GM19324 (cell line): ENCODE data around the gene PSAPL1.

ENCODE experiments used
- ATAC-seq: cut with Tn5 transposase; IDR thresholded peaks from one replicate; pipeline ENCODE4 v1.9.1; 2021; ENCODE audit warnings: mild to moderate bottlenecking, moderate library complexity; ENCODE audit not compliant: unreplicated experiment, low FRiP score

PSAPL1 gene

DNA sequence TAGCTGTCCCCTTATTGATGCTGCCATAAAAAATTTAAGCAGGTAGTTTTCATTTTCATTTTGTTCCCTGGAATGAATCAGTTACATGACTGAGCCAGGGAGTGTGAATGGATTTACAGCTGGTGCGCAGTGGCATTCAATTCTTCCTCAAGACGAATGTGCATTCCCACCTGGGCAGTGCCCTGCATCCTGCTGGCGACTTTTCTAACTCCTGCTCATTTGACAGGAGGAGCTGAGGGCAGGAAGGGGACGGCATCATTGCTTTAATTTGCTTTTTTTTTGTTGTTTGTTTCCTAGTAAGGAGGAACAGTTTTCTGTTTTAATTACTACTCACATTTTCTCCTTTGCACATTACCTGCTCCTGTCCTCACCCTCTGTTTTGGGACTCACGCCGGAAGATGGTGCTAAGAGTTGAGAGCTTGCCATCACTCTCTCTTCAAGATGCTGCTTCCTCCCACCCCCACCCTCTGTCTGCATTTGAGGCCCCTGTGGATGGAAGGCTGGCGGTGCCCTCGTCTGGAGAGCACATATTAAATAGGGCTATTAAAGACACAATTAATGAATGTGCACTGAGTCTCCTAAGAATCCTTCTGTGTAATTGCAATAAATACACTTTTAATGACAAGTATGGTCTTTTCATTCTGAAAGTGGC, 35.8 kb downstream of the PSAPL1 start:
- ATAC-seq = no peak

DNA sequence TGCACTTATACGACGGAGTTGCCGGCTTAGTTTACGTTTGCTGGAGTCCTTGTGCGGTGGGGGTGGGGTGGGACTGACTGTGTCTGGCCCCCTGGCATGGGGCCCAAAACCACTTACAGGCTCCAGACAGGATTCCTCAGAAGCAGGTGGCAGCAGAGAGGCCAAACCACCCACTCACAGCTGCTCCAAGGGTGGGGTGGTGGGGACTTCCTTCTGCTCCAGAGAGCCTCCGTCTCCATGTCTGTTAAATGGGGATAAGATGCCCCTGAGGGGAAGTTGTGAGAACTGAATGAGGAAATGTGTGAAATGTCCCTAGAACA, 36.7 kb downstream of the PSAPL1 start:
- no peak for ATAC-seq

DNA sequence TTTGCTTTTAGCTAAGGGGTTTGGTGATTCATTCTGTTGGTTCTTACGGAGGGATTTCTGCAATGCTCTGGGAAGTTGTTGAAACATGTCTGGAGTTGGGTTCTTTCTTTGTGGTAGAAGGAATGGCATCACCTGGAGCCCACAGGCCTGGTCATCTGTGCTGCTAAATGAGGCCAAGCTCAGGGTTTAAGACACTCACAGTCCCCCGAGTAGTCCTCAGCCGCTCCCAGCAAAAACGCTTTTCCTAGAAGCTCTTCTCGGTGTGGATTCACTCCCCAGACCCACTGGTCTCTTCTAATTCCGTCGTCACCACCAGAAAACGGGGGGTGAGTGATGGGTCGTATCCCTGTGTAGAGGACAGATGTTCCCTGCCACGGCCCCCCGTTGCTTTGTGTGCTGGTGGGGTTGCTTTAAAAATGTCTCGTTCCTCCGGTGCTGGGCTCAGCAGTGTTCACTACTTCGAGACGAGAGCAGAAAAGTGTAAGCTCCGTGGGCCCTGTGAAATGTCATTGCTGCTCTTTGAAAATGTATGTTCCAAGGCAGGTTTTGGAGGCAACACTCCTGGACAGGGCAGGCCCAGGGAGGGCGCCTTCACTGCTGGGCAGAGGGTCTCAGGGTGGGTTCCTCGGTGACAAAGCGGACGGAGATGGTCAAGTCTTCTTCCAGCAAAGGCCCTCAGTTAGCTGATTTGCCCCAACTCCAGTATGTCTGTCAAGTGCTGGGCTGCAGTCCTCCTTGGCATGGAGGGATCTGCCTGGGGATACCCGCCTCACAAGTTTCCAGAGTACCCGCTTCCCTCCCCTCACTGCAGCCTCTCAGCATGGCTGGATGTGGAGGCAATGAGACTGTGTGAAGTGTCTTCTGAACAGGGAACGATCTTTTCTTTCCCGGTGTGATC, 37.3 kb downstream of the PSAPL1 start:
- ATAC-seq = no peak

DNA sequence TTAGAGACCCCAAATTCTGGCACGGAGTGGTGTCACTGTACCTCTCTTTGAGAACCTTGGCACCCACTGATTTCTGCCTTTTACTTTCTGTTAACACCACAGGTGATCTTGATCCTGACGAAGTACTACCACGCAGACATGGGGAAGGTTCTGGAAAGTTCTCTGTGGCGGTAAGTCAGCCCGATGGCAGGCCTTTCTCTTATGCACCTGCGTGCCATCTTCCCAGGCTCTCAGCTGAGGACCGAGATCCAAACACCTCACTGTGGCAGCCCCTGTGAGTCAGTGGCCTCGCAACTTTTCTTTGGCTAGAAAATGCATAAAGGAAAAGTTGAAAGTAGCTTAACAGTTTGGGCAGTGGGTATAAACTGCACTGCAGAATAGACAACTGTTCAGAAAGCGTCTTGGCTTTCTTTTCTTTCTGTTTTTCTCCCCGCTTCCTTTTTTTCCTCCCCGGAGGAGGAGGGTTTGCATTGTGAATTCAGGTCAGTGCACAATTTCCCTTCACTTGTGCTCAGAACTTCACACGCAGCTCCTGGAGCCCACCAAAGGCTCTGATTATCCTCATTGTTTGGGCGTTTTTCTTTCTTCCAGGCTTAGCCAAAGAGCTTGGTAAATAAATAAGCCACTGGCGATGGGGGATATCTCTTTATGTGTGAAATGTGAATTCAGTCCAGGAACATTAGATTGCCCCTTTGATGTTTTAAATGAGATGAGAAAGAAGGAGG, 38.4 kb downstream of the PSAPL1 start:
- ATAC-seq = no peak

DNA sequence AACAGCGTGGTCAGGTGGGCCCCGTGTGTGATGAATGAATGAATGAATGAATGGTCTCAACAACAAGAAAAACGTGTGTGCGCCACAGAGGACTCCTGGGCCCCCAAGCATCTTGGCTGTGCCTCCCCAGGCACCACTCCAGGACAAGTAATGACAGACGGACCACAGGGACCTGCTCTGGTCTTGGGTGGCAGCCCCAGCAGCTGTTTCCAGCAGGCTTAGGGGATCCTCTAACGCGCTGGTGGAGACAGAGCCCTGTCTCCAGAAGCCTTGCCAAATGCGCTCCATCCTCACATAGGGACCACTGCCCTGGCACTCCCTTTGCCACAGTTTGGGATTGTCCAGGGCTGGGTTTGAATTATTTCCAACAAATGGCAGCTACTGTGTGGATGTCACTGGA, 39.1 kb downstream of the PSAPL1 start:
- ATAC-seq = no peak

DNA sequence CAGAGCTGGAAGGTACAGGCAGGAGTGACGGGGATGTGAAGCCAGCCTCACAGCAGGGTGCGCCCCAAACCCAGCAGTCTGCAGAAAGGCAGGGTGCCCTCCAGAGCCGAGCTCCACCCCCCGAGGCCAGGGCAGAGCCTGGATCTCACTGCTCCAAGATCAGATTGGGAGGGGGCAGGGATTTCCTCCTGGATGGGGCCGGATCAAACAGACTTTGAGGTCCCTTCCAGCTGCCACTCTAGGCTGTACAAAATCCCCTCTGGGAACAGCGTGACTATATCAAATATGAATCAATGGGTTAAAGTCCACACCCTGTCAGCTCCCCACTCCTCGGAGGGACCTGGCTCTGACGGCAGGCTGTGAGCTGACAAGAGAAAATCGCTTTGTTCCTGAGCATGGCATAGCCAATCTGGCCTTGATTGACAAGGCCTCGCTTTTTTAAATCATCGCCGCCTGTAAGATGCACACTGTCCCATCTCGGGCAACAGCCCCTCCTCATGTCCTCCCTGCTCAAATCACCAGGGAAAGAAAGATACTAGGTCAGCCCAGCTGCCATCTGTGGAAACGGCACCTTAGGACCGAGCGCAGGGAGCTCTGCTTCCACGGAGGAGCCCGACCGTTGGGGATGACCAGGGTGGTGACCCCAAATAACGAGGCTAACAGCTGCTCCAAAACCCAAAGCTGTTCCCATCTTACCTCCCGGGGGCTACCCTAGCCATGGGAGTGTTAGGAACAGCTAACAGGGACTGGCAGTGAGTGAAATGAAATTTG, 39.9 kb downstream of the PSAPL1 start:
- ATAC-seq = no peak

DNA sequence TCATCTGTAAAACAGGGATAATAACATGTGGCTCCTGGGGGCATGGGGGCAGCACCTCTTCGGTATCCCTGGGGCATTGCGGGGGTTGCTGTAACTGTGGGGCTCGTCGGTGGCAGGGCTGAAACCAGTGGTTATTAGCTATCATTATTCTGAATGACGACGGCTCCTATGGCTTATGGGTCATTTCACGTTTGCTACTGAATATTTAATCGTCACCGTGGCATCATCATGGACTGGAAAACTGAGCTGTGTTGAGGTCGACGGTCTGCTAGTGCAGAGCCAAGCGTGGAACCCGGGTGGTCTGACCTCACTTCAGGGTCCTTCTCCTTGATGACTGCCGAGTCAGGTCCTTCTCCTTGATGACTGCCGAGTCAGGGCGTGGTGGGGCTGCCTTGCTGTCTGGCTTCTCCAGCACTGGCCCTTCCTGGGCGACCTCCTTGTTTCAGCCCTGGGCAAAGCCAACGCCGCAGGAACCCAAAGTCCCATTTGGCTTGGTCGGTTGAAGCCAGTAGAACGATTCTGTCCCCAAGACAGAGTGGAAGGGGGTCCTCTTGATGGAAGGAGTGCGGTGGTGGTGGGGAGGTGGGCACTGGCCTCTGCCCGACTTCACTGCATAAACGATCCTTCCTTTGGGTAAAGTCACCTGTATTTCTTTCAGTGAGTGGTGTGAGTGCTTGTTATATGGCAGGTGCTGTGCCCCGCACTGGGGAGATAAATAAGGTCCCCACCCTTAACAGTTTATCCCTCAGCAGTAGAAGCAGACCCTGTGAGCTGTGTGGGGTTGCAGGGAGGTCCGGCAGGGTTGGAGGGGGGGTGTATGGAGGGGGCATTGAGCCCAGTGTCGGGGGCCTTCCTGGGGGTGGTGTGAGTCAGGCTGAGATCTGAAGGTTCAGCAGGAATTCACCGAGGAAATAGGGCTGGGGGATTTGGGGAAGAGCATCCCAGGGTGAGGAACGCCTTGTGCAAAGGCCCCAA, 40.8 kb downstream of the PSAPL1 start:
- no peak for ATAC-seq

DNA sequence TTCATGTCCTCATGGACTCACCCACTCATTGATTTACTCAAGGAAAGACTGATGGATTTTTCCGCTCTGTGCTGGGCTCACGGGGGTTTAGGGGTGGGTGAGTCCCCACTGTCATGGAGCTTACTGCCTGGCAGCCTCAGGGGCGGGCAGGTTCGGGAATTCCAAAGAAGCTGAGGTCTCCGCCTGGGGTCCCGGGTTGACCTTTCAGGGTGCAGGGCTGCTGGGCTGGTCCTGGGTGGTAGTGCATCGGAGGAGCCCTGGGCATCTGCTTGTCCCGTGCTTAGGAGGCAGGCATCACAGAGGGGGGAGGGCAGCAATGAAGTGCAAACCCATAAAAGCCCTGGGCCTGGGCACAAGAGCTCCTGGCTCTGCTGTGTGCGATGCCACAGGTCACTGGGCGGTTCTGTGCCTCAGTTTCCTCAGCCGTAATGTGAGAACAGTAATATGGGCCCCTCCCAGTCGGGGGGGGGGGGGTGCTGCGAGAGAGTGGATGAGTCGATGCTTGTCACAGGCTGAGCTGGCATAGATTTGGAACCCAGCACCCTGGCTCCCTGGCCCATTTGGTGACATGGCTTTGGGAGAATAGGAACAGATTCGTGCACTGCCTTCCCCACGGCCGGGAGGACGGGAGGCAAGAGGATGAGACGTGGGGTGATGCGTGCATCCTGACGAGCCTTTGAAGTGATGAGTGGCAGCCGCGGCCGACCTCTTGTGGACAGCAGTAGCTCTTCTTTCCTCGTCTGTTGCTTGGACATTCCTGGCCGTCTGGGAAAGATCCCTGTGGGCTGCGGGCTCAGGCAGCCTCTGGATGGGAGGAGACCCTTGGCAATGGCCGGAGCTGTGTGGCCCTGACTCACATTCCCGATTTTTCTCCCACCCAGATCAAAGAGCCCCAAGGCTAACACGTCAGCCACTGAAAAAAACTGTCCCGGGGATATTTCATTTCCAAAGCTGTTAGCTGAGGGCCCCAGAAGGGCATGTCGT, 42.0 kb downstream of the PSAPL1 start:
- no peak for ATAC-seq

DNA sequence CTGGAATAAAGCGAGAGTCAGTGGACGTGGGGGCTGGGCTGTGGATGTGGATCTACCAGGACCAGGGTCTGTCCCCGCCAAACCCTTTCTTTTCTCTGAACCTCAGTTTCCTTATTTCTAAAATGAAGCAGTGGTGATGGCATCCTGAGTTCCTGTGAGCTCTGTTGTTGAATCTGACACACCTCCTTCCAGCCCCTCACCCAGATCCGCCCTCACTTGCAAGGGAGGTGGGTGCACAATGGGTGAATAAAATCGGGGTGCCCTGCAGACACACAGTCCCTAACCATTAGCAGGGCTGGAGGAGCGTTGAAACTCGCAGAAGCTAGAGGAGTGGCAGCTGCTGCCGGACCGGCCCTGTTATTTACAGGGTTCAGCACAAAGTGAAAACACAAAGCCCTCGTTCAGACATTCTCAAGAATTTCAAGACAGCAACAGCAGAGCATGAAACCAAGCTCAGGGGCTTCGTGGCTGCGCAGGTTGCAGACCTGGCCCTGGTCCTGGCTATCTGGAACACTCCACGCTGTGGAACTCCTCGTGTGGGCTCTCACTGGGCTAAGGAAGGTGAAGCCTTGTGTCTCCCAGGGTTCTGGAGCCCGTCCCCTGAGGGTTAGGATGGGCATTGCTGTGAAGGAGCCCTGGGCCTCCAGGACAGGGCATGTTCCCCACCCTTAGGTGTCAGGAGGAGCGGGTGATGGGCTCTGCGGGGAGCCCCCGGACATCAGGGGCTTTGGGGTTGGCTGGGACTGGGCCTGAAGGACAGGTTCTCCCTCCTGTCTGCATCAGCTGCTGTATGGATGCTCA, 42.9 kb downstream of the PSAPL1 start:
- ATAC-seq = no peak

DNA sequence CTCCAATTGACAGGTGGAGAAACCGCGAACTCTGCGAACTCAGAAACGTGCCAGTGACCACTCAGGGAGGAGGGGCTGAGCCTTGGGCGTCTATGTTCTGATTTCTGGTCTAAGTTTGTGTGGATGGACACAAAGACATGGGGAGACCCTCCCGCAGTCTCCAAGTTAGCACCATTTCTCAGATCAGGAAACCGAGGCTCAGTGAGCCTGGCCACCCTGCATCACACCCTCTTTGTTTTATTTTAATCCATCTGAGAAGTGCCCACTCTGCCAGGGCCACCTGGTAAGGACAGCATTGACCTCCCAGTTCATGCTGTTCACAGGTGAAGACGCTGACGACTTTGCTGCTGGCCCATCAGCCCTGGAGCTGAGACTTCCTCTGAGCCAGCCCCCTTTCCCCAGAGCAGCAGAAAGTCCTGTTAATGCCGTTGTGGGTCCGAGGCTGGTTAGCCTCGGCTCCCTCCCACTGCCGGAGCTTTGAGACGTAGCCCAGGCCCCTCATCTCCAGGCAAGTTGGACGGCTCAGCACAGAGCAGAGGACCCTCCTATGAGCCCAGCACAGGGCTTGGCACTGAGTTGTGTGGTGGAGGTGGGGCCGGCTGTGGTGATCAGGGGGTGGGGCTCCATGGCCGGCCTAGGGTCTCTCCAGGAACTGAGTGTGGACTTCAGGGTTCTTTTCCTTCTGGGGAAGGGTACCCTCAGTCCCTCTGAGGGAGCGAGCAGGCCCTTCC, 43.7 kb downstream of the PSAPL1 start:
- no peak for ATAC-seq

DNA sequence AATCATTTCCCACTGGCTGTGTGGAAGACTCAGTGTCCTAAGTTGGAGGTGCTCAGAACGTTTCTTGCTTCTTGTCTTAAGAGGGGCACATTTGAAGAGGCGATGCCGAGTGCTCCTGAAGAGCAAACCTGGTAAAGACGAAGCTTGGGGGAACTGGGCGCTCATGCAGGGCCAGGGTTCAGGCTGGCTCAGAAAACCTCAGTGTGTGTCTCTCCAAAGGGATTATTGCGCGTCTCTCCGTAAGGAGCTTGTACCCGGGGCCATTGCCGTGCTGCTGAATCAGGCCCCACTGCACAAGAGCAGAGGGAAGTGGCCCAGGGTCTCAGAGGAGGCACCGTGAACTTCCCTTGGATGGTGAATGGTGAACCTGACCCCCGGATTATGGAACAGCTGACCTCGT, 44.4 kb downstream of the PSAPL1 start:
- no peak for ATAC-seq

DNA sequence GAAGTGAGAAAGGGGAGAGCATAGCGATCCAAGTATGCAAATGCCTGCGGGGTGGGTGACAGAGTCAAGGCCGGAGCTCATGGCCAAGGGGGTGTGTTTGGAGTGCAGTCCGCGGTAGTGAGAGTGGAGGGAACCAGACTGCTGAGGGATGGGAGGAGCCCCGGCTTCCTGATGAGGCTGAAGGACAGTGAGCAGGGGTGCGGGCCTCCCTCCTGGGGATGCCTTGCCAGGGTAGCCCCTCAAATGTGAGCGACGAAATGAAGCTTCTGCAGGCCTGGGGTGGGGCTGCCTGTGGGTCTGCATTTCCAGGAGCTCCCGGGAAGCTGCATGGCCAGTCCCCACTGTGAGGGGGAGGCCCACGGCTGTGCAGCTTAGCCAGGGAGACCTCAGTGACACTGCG, 45.0 kb downstream of the PSAPL1 start:
- ATAC-seq = no peak

DNA sequence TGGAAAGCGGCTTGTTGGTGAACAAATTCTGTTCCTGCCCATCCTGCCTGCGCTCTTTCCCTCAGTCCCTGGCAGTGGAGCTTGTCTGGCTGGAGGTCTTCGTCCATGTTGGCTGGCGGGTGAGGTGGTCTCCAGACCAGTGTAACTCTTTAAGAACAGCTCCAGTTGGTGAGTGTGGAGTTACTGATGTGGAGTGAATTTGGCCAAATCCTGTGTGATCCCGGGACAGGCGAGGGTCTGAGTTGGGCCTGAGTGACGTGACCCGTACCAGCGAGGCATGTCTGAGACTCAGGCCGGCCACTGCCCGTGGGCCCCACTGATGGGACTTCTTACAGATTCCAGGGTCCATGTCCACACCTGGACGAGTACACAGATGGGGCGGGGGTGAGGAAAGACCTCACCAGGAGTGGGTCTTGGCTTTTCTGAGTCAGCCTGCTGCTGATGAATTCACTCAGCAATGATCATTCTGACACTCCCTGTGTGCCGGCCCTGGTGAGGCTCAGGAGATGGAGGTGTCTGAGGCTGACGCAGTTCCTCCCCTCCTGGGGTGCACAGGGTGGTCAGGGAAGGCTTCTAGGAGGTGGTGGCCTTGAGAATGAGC, 45.5 kb downstream of the PSAPL1 start:
- ATAC-seq = no peak

DNA sequence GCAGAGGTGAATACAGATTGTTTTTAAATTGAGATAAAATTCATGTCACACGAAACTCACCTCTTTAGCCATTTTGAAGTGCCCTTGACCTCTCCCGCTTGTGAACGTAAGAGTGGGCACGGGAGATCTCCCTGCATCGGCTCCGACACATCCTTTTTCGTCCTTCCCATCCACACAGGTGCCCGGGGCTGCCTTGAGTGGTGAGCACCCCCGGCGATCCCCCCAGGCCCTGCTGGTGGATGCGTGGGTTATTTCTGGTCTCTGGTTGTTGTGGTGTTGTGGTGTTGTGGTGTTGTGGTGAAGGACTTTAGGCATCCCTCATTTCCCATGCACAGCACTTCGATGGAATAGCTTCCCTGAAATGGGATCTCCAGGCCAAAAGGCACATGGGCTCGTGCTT, 46.1 kb downstream of the PSAPL1 start:
- no peak for ATAC-seq

DNA sequence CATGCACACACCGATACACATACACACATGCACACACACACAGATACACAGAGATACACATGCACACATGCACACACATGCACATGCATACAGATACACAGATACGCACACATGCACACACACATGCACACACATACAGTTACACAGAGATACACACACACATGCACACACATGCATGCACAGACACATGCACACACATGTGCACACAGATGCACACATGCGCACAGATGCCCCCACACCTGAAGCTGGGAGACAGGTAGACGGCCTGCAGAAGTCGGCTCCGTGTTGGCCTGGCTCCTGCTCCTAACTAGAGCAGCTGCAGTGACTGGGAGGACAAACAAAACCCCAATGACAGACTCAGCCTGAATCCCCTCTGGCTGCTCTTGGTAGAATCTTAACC, 46.8 kb downstream of the PSAPL1 start:
- no peak for ATAC-seq
